Non-pigmented ciliary epithelial cell (primary cell): Measurements from ENCODE around the gene CDR2L.
"Not testable (repeated sequence)": the region's sequence is repeated elsewhere in the genome, so short reads cannot be mapped to it uniquely, and the experiment has no call there.

ENCODE experiments used
- DNase-seq: peaks from one replicate; pipeline ENCODE4 v3.0.0-alpha.2; 2010; ENCODE audit warnings: low read depth

CDR2L gene

GRCh38 chr17:75011401-75012095 lies 24.1 kb downstream of the CDR2L start:
- peak; percentile 31 for DNase-seq

GRCh38 chr17:75012096-75012345 lies 24.6 kb downstream of the CDR2L start:
- no peak for DNase-seq

- DNase-seq = peak; percentile 31
Measured at GRCh38 chr17:75012346-75013091, 25.1 kb downstream of the CDR2L start, which contains the start of gene MRPL58. Gene MRPL58 (plus strand): TSS chr17:75012670. CDS start chr17:75012687, 17 bp downstream.

GRCh38 chr17:75013092-75013559 lies 25.7 kb downstream of the CDR2L start:
- no peak for DNase-seq

- DNase-seq = no peak
Measured at GRCh38 chr17:75019146-75019545, 31.7 kb downstream of the CDR2L start.

GRCh38 chr17:75019710-75020109 lies 32.3 kb downstream of the CDR2L start:
- no peak for DNase-seq

GRCh38 chr17:75020331-75021110 lies 33.1 kb downstream of the CDR2L start:
- DNase-seq = no peak

GRCh38 chr17:75024686-75025397 lies 37.4 kb downstream of the CDR2L start:
- no peak for DNase-seq

- not testable (repeated sequence) for DNase-seq
Measured at GRCh38 chr17:75025398-75025734, 37.9 kb downstream of the CDR2L start.

- DNase-seq = not testable (repeated sequence)
Measured at GRCh38 chr17:75026650-75027049, 39.2 kb downstream of the CDR2L start.

- DNase-seq = no peak
Measured at GRCh38 chr17:75030161-75030560, 42.7 kb downstream of the CDR2L start.

GRCh38 chr17:75031972-75032719 lies 44.7 kb downstream of the CDR2L start:
- peak; percentile 26 for DNase-seq

GRCh38 chr17:75032720-75033280 lies 45.4 kb downstream of the CDR2L start:
- no peak for DNase-seq

GRCh38 chr17:75033346-75034235 lies 46.2 kb downstream of the CDR2L start:
- DNase-seq = peak; percentile 73

GRCh38 chr17:75034236-75034908 lies 46.9 kb downstream of the CDR2L start:
- DNase-seq = peak; percentile 41

- peak; percentile 30 for DNase-seq
Measured at GRCh38 chr17:75036643-75037268, 49.3 kb downstream of the CDR2L start.

GRCh38 chr17:75039238-75039637 lies 51.8 kb downstream of the CDR2L start:
- DNase-seq = no peak

GRCh38 chr17:75041656-75042280 lies 54.3 kb downstream of the CDR2L start:
- DNase-seq = no peak

- not testable (repeated sequence) for DNase-seq
Measured at GRCh38 chr17:75043789-75044188, 56.4 kb downstream of the CDR2L start.
